ENCODE measurements around the gene DNAI2. TPM values are rescaled to one million over a fixed set of nuclear protein-coding genes. Genes with fewer than 3 reads are reported as not detected.

The DNAI2 gene
- total RNA-seq, 1 experiment from 2014 or later = not detected

DNA sequence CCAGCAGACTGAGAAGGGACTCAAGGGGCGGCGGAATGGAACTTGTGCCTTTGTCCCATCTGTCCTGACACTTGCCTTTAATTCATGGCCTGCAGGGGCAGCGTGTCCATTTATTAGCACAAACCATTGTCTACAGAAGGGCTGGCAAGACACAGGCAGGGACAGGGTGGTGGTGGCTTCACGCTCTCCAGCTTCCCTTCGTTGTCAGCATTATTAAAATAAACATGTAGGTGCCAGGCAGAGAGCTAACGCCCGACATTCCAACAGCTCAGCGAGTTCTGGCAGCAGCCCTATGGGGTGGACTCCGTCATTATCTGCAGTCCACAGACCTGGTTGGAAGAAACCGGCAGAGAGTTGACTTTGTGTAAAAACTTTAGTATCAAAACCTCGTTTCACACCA is 16.3 kb downstream of the DNAI2 start:
- ChIA-PET CTCF (no interaction called here), RAD21 (ENCODE audit: low non-redundant PET in 1 of 2, low total read pairs in 2 of 2, uncharacterized antibody in 2 of 2, unreplicated experiment in 2 of 2) (no interaction called here), POLR2A (no interaction called here)
- intact Hi-C loops (cut with micrococcal nuclease) = no loop called here
- DNase-seq (ENCODE audit: low read depth, low spot score) (no peak), ATAC-seq (peak; percentile 78)
- TF ChIP-seq, protein P1, sequence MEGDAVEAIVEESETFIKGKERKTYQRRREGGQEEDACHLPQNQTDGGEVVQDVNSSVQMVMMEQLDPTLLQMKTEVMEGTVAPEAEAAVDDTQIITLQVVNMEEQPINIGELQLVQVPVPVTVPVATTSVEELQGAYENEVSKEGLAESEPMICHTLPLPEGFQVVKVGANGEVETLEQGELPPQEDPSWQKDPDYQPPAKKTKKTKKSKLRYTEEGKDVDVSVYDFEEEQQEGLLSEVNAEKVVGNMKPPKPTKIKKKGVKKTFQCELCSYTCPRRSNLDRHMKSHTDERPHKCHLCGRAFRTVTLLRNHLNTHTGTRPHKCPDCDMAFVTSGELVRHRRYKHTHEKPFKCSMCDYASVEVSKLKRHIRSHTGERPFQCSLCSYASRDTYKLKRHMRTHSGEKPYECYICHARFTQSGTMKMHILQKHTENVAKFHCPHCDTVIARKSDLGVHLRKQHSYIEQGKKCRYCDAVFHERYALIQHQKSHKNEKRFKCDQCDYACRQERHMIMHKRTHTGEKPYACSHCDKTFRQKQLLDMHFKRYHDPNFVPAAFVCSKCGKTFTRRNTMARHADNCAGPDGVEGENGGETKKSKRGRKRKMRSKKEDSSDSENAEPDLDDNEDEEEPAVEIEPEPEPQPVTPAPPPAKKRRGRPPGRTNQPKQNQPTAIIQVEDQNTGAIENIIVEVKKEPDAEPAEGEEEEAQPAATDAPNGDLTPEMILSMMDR (IDR thresholded peaks at IDR 0.05 in 2 of 3, conservative IDR thresholded peaks at IDR 0.05 in 1 of 3; ENCODE audit: borderline replicate concordance in 1 of 3, insufficient read depth in 1 of 3, low read depth in 2 of 3, low read length in 2 of 3) = peak in 2 of 3 experiments; percentile 9 to 34; a peak in 2 of 6 replicates
- TF ChIP-seq, protein P2, sequence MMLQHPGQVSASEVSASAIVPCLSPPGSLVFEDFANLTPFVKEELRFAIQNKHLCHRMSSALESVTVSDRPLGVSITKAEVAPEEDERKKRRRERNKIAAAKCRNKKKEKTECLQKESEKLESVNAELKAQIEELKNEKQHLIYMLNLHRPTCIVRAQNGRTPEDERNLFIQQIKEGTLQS (IDR thresholded peaks at IDR 0.05) = no peak
- no peak for TF ChIP-seq POLR2A (IDR thresholded peaks at IDR 0.05; ENCODE audit: borderline replicate concordance, extremely low read depth, insufficient read depth, insufficient read length)
- TF ChIP-seq CEBPB (IDR thresholded peaks at IDR 0.05; ENCODE audit: low read depth) = no peak
- TF ChIP-seq EZH2 (IDR thresholded peaks at IDR 0.05) = no peak
- TF ChIP-seq SP1 (IDR thresholded peaks at IDR 0.05; ENCODE audit: low read depth) = no peak
- TF ChIP-seq SRF (IDR thresholded peaks at IDR 0.05; ENCODE audit: low read depth) = no peak
- H2AFZ ChIP-seq (ENCODE audit: low read depth, low read length, poor library complexity, severe bottlenecking) = no peak overlapping the region
- no peaks in the 10 kb centered on the region for H3K4me1 ChIP-seq (ENCODE audit: control insufficient read depth in 1 of 2, insufficient read depth in 2 of 2, low read length in 2 of 2)
- H3K9ac ChIP-seq (ENCODE audit: low read length) = no peak overlapping the region
- no peak overlapping the region for H3K4me3 ChIP-seq (replicated peaks in 1 of 2; ENCODE audit: low read depth in 1 of 2, low read length in 2 of 2)
- H3K36me3 ChIP-seq (ENCODE audit: control insufficient read depth in 1 of 2, insufficient read depth in 2 of 2, low read length in 2 of 2) = no peaks in the 10 kb centered on the region
- no TSS peak for BruUV-seq (replicated peaks)
- H3K27me3 ChIP-seq (ENCODE audit: insufficient read depth, low read length) = no peaks in the 10 kb centered on the region
- H4K20me1 ChIP-seq (ENCODE audit: insufficient read depth) = no peaks in the 10 kb centered on the region
- H3K79me2 ChIP-seq (ENCODE audit: insufficient read depth, low read length) = no peaks in the 10 kb centered on the region
- H3K4me2 ChIP-seq (ENCODE audit: low read length) = no peak overlapping the region
- H3K27ac ChIP-seq (ENCODE audit: low read depth, low read length) = no peak overlapping the region
- no peaks in the 10 kb centered on the region for H3K9me3 ChIP-seq (ENCODE audit: control insufficient read depth in 1 of 2, insufficient read depth in 1 of 2, low read depth in 1 of 2, low read length in 2 of 2)
- H3K9me2 ChIP-seq (ENCODE audit: insufficient read depth) = no peaks in the 10 kb centered on the region

DNA sequence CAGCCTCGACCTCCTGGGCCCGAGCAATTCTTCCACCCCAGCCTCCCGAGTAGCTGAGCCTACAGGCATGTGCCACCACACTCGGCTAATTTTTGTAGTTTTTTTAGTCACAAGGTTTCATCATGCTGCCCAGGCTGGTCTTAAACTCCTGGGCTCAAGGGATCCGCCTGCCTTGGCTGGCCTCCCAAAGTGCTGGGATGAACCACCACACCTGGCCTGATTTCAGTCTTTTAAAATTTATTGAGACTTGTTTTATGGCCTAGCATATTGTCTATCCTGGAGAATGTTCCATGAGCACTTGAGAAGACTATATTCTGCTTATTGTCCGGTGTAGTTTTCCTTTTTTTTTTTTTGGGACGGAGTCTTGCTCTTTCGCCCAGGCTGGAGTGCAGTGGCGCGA is 18.5 kb downstream of the DNAI2 start:
- H3K4me1 ChIP-seq (ENCODE audit: control insufficient read depth in 1 of 2, insufficient read depth in 2 of 2, low read length in 2 of 2) = peaks cover 0 to 8% of the 10 kb centered on the region in 2 experiments; a peak in 3 of 4 replicates
- H3K79me2 ChIP-seq (ENCODE audit: insufficient read depth, low read length) = no peaks in the 10 kb centered on the region
- no peaks in the 10 kb centered on the region for H3K9me3 ChIP-seq (ENCODE audit: control insufficient read depth in 1 of 2, insufficient read depth in 1 of 2, low read depth in 1 of 2, low read length in 2 of 2)
- H3K4me2 ChIP-seq (ENCODE audit: low read length) = no peak overlapping the region
- H3K9ac ChIP-seq (ENCODE audit: low read length) = no peak overlapping the region
- no peaks in the 10 kb centered on the region for H3K27me3 ChIP-seq (ENCODE audit: insufficient read depth, low read length)
- H4K20me1 ChIP-seq (ENCODE audit: insufficient read depth) = no peaks in the 10 kb centered on the region
- no peak for TF ChIP-seq SRF (IDR thresholded peaks at IDR 0.05; ENCODE audit: low read depth)
- ChIA-PET RAD21 (ENCODE audit: low non-redundant PET in 1 of 2, low total read pairs in 2 of 2, uncharacterized antibody in 2 of 2, unreplicated experiment in 2 of 2) (no interaction called here), POLR2A (no interaction called here), CTCF (no interaction called here)
- H2AFZ ChIP-seq (ENCODE audit: low read depth, low read length, poor library complexity, severe bottlenecking) = no peak overlapping the region
- no peak overlapping the region for H3K27ac ChIP-seq (ENCODE audit: low read depth, low read length)
- ATAC-seq = no peak
- DNase-seq (ENCODE audit: low read depth, low spot score) = no peak
- H3K36me3 ChIP-seq (ENCODE audit: control insufficient read depth in 1 of 2, insufficient read depth in 2 of 2, low read length in 2 of 2) = no peaks in the 10 kb centered on the region
- no peak overlapping the region for H3K4me3 ChIP-seq (replicated peaks in 1 of 2; ENCODE audit: low read depth in 1 of 2, low read length in 2 of 2)
- BruUV-seq (replicated peaks) = no TSS peak
- no peaks in the 10 kb centered on the region for H3K9me2 ChIP-seq (ENCODE audit: insufficient read depth)
- intact Hi-C loops (cut with micrococcal nuclease) = no loop called here

Measured in HCT116 (cell line).